NCI-H2196 (cell line): ENCODE results near the gene HAUS2.
A peak's percentile ranks its signal among the peaks of the same experiment; 100 is the strongest.
"Not testable (repeated sequence)": the region's sequence is repeated elsewhere in the genome, so short reads cannot be mapped to it uniquely, and the experiment has no call there.

Experiments used
- DNase-seq: peaks from one replicate; lab custom pipeline; 2025; ENCODE audit not compliant: unreplicated experiment; lab: John Stamatoyannopoulos, UW

Gene HAUS2

GRCh38 chr15:42548249-42549031 is at the start of gene HAUS2, which contains the start of gene LRRC57:
HAUS2 (plus strand) TSS chr15:42548838; CDS start chr15:42548873, 35 bp downstream.
LRRC57 (minus strand) TSS chr15:42548793; CDS start chr15:42548434, 359 bp downstream.
- DNase-seq: peak; percentile 78

DNA sequence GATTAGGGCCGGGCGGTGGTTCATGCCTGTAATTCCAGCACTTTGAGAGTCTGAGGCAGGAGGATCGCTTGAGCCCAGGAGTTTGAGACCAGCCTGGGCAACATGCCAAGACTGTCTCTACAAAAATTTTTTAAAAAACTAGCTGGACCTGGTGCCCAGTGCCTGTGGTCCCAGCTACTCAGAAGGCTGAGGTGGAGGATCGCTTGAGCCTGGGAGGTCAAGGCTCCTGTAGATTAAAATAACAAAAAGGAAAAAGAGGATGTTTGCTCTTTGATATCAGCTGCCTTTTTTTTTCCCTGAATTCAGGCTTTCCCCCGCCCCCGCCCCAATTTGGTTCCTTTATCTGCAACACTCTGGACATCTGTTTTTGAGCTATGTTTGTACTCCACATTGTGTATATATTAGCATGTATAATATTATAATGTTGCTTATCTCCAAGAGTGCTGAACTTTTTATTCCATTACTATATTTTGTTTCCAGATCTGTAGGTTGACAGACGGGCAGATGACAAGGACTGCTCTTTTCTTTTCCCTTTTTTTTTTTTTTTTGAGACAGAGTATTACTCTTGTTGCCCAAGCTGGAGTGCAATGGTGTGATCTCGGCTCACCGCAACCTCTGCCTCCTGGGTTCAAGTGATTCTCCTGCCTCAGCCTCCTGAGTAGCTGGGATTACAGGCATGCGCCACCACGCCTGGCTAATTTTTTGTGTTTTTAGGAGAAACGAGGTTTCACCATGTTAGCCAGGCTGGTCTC is 48.6 kb upstream of the HAUS2 start:
- no peak for DNase-seq

DNA sequence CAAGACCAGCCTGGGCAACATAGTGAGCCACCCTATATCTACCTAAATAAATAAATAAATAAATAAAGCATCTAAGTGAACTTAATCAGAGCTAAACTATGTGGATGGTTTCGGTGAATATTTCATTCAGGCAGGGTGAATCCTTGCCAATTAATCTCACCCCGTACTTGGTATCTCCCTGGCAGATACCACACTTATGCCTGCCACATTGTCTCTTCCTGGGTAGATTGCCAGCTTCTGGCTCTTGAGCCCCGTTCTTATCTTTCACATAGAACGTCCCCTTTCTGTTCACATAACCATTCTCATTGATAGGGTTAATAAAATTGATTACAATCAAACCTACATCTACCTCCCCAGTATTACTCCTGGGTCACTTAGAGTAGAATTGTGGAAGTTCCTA is 46.2 kb upstream of the HAUS2 start:
- no peak for DNase-seq

DNA sequence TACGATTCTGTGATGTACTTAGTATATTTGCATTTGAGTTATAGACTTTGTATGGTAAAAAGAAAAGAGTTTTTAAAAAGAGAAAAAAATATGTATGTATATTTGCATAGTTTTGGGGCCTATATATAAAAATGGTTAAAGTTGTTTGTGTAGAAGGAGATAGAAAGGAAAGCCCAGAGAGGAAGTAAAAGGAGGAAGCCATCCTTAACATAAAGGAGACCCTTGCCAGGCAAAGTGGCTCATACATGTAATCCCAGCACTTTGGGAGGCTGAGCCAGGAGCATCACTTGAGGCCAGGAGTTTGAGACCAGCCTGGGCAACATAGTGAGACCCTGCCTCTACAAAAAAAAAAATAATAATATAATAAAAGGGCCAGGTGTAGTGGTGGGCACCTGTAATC is 44.8 kb upstream of the HAUS2 start:
- DNase-seq: no peak

- no peak for DNase-seq
Measured at GRCh38 chr15:42504631-42505030, 44.0 kb upstream of the HAUS2 start.

- no peak for DNase-seq
Measured at GRCh38 chr15:42507514-42507913, 41.1 kb upstream of the HAUS2 start.

- no peak for DNase-seq
Measured at GRCh38 chr15:42508263-42508690, 40.4 kb upstream of the HAUS2 start.

GRCh38 chr15:42510258-42511006 is 38.2 kb upstream of the HAUS2 start:
- no peak for DNase-seq

DNA sequence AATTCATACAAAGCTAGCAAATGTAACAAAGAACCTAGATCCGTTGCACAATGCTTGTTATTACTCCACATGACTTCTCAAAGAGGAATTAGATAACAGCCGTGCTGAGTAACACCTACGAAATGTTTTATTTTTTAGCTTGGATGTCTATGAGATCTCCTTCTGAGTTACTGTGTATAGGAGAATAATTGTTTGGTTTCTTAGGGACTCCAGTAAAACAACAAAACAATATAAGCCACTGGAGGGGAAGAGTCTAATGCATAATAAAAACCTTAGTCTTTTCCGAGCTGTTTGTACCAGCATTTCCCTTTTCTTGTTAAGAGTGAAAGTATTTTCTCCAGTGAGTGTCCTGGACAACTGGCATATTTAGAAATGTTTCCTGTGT is 37.6 kb upstream of the HAUS2 start:
- no peak for DNase-seq

GRCh38 chr15:42523331-42523730 is 25.3 kb upstream of the HAUS2 start:
- no peak for DNase-seq

- no peak for DNase-seq
Measured at GRCh38 chr15:42528970-42529369, 19.7 kb upstream of the HAUS2 start.

DNA sequence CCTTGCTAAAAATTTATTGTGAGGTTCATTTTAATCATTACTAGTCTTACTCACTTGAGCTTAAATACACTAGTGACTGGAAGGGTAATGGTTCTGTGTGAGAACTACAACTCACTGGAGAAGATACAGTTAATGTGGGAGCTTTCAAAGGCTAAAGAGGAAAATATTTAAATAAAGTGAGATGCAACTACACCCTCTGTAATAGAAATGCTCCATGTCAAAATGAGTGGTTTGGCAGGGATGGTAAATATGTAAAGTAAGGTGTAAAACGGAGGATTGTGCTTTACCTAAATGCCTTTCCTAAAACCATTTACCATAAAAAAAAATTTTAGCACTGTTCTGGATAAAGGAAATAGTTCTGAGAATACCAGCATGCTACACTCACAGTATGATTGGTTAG is 15.4 kb upstream of the HAUS2 start:
- no peak for DNase-seq

GRCh38 chr15:42544853-42545629 is 3.6 kb upstream of the HAUS2 start:
- DNase-seq: no peak

- no peak for DNase-seq
Measured at GRCh38 chr15:42547918-42548248, 755 bp upstream of the HAUS2 start.

GRCh38 chr15:42549032-42549491 is 424 bp downstream of the HAUS2 start:
- no peak for DNase-seq

DNA sequence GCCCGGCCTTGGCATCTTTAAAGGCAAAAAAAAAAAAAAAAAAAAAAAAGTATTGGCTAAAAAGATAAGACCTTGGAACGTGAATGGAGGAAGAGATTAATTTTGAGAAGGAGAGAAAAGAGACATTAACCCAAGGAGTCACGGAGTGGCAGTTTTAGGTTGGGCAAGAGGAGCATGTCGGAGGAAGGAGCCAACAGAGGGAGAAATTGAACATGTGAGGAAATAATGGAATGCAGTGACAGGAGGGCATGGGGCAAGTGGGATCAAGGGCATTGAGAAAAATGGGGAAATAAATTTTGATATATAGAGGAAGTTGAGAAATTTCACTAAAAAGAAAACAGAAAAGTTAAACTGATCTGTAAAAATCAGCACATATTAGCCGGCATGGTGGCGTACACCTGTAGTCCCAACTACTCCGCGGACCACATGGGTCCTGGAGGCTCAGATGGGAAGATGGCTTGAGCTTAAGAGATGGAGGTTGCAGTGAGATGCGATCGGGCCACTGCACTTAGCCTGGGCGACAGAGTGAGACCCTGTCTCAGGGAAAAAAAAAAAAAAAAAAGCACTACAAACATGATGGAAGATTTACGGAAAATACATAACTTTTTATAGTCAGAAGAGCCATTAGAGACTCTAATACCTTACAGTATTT is 1.2 kb downstream of the HAUS2 start:
- no peak for DNase-seq

- no peak for DNase-seq
Measured at GRCh38 chr15:42553554-42553953, 4.9 kb downstream of the HAUS2 start.

DNA sequence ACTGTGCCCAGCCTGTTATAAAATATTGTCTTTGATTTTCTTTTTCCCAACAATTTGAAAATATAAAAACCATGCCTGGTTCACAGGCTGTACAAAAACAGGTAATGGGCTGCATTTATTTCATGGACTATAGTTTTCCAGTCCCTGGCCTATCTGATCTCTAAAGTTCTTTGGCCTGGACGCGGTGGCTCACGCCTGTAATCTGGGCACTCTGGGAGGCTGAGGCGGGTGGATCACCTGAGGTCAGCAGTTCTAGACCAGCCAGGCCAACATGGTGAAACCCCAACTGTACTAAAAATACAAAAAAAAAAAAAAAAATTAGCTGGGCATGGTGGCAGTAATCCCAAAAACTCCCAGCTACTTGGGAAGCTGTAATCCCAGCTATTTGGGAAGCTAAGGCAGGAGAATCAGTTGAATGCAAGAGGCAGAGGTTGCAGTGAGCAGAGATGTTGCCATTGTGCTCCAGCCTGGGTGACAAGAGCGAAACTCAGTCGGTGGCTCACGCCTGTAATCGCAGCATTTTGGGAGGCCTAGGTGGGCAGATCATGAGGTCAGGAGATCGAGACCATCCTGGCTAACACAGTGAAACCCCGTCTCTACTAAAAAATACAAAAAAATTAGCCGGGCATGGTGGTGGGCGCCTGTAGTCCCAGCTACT is 8.0 kb downstream of the HAUS2 start:
- DNase-seq: not testable (repeated sequence)

GRCh38 chr15:42558739-42559138 is 10.1 kb downstream of the HAUS2 start:
- DNase-seq: no peak
